Stimulated activated CD4-positive, alpha-beta T cell treated with anti-CD3 and anti-CD28 coated beads, Interleukin-15, amount 100 ng/mL, for 24 hours (primary cell): ENCODE data around the gene TARDBP.
A peak's percentile ranks its signal among the peaks of the same experiment; 100 is the strongest.
"Not testable (repeated sequence)": the region's sequence is repeated elsewhere in the genome, so short reads cannot be mapped to it uniquely, and the experiment has no call there.

Source experiments
- DNase-seq: peaks from one replicate; pipeline ENCODE4 v3.0.0-alpha.2; 2020

Gene TARDBP

DNA sequence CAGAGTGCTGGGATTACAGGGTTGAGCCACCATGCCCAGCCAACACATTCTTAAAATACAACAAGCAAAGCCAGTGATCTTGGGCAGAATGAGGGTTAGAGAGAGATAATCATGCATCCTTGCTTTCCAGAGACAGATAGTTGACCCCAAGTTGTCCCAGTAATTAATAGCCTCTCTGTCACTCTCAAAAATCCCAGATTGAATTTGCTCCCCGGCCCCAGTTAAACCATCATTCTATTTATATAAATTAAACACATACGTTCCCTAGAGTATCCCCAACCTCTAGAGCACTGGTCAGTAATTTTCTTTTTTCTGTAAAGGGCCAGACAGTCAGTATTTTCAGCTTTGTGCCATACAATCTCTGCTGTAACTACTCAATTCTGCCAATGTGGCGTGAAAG is 16.4 kb upstream of the TARDBP start:
- no peak for DNase-seq

GRCh38 chr1:11000526-11000925 is 11.9 kb upstream of the TARDBP start:
- no peak for DNase-seq

GRCh38 chr1:11013160-11013531 is 692 bp downstream of the TARDBP start:
- DNase-seq, result no peak

GRCh38 chr1:11019358-11019757 is 6.9 kb downstream of the TARDBP start:
- not testable (repeated sequence) for DNase-seq

- no peak for DNase-seq
Measured at GRCh38 chr1:11019971-11020370, 7.5 kb downstream of the TARDBP start.

DNA sequence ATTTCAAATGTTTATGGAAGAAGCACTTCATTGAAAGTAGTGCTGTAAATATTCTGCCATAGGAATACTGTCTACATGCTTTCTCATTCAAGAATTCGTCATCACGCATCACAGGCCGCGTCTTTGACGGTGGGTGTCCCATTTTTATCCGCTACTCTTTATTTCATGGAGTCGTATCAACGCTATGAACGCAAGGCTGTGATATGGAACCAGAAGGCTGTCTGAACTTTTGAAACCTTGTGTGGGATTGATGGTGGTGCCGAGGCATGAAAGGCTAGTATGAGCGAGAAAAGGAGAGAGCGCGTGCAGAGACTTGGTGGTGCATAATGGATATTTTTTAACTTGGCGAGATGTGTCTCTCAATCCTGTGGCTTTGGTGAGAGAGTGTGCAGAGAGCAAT is 10.7 kb downstream of the TARDBP start:
- no peak for DNase-seq

DNA sequence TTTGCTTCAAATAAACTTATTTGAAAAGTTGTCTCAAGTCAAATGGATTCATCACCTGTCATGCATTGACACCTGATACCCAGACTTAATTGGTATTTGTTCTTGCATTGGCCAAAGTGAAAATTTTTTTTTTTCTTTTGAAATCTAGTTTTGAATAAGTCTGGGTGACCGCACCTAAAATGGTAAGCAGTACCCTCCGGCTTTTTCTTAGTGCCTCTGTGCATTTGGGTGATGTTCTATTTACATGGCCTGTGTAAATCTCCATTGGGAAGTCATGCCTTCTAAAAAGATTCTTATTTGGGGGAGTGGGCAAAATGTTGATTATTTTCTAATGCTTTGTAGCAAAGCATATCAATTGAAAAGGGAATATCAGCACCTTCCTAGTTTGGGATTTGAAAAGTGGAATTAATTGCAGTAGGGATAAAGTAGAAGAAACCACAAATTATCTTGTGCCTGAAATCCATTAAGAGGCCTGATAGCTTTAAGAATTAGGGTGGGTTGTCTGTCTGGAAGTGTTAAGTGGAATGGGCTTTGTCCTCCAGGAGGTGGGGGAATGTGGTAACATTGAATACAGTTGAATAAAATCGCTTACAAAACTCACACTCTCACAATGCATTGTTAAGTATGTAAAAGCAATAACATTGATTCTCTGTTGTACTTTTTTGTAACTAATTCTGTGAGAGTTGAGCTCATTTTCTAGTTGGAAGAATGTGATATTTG is 11.9 kb downstream of the TARDBP start:
- no peak for DNase-seq

DNA sequence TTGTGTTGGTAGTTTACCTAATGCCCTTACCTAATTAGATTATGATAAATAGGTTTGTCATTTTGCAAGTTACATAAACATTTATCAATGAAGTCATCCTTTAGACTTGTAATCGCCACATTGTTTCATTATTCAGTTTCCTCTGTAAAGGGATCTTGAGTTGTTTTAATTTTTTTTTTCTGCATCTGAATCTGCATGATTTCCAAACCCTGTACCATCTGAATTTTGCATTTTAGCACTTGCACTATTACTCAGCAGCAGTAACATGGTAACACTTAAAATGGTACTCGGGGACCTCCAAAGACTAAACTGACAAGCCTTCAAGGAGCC is 12.4 kb downstream of the TARDBP start:
- DNase-seq, result no peak

DNA sequence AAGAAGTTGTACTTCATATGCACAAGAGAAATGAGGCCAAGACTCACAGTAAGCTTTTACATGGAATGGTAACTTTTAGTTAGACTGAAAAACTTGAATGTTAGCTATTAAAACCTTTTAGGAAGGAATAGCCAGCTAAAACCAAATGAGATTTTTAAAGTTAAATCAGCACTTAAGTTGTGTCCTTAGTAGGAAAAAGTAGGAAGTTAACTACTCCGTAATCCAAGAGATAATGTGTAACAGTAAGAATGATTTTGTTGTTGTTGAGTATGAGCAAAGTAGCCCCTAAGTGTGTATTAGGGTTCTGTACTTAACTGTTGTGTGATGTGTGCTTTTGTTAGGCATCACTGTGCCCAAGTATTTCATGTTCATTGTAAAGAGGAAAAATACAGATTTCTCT is 13.2 kb downstream of the TARDBP start:
- DNase-seq, result no peak

DNA sequence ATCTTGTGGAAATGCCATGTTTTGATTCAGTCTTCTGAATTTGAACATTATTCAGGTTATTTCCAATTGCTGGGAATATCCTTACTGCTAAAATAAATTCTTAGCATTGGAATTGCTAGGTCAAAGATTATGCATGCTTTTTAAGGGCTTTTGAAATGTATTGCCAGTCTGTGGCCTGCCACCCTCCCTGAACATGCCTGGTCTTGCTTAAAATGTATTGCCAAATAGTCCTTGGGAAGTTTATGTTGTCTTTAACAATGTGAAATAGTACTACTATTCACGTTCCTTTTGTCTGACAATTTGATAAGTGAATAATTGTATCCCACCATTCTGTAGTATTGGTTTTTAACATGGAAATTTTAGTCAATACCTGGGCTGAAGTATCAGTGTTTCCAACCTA is 13.6 kb downstream of the TARDBP start:
- DNase-seq, result no peak

DNA sequence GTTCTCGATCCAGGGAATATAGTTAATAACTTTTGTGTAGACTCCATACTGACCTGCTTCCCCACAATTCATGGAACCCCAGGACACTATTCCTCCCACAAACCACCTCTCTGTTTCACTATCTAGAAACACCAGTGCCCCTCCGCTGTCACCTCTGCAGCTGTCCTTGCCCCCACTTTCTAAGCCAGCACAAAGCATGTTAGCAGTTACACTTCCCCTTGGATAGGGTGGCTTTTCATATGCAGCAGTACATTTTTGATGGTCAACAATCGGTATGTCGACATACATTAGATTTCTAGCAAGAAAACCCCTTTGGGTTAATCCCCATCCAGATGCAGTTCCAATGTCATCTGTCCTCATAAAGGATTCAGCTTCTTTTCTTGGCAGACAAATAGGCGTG is 14.4 kb downstream of the TARDBP start:
- DNase-seq, result no peak

DNA sequence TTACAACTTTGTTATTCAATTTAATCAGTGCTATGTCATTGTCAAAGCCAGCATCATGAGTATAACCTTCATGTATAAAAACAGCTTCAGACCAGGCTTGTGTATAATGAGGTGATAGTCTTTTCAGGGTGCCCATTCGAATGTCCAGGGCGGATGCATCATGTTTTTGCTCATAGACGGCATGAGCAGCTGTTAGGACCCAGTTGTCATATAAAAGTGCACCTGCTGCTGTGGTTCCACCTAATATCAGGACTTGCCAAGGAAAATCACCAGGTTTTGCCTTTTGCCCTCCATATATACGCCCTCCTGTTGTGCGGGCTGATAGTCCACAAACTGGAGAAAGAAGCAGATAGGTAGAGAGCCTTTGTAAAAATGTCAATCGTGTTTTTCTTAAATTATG is 14.9 kb downstream of the TARDBP start:
- no peak for DNase-seq

DNA sequence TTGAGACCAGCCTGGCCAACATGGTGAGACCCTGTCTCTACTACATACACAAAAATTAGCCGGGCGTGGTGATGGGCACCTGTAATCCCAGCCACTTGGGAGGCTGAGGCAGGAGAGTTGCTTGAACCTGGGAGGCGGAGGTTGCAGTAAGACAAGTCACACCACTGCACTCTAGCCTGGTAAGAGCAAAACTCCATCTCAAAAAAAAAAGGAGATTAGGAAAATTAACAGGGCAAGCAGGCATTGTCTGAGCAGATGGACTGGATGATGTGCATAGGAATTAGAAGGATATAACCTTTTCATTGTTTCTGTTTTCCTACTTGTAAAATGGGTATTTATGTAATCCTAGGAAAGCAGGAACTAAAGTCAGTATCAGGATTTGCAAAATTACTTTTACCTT is 15.6 kb downstream of the TARDBP start:
- no peak for DNase-seq

DNA sequence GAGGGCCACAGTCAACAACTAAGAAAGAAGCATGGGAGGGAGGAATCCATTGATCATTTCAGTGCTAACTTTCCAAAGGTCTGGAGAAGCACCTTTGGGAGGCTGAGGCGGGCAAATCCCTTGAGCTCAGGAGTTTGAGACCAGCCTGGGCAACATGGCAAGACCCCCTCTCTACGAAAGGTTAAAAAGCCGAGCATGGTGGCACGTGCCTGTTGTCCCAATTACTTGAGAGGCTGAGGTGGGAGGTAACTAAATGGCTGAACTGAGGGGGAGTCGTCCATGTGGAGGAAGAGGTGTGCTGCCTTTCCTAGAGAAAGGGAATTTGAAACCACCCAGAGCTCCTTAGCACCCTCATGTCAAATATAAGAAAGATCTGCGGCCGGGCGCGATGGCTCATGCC is 18.4 kb downstream of the TARDBP start:
- no peak for DNase-seq

- DNase-seq, result no peak
Measured at GRCh38 chr1:11031624-11032262, 19.3 kb downstream of the TARDBP start.

GRCh38 chr1:11037019-11037739 is 24.7 kb downstream of the TARDBP start:
- DNase-seq, result not testable (repeated sequence)

GRCh38 chr1:11037740-11038182 is 25.3 kb downstream of the TARDBP start:
- peak; percentile 91 for DNase-seq

- DNase-seq, result no peak
Measured at GRCh38 chr1:11039351-11040104, 27.1 kb downstream of the TARDBP start.

DNA sequence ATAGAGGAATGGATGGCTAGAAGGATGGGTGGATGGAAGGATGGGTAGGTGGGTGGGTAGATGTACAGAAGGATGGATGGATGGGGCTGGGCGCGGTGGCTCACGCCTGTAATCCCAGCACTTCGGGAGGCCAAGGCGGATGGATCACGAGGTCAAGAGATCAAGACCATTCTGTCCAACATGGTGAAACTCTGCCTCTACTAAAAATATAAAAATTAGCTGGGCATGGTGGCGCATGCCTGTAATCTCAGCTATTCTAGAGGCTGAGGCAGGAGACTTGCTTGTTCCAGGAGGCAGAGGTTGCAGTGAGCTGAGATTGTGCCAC is 27.6 kb downstream of the TARDBP start:
- not testable (repeated sequence) for DNase-seq

- no peak for DNase-seq
Measured at GRCh38 chr1:11041048-11041447, 28.6 kb downstream of the TARDBP start.

- no peak for DNase-seq
Measured at GRCh38 chr1:11042065-11042464, 29.6 kb downstream of the TARDBP start.

GRCh38 chr1:11042995-11043874 is 30.8 kb downstream of the TARDBP start:
- DNase-seq, result no peak
